ENCODE data around the gene OR4B1. TPM values are rescaled to one million over a fixed set of nuclear protein-coding genes. Genes with fewer than 3 reads are reported as not detected.
A peak's percentile ranks its signal among the peaks of the same experiment; 100 is the strongest.
"Not testable (repeated sequence)": the region's sequence is repeated elsewhere in the genome, so short reads cannot be mapped to it uniquely, and the experiment has no call there.

Gene OR4B1
- polyA plus RNA-seq (ENCODE audit: low read depth in 6 of 6): not detected

GRCh38 chr11:48216510-48216909 is at the start of gene OR4B1:
Gene OR4B1 (plus strand): TSS chr11:48216810. CDS start chr11:48216810, 0 bp downstream.
- Mint-ChIP-seq H3K27me3 (peaks cover 17 to 31% (median 25%) of the 10 kb centered on the region in 3 donors), H3K9me3 (no peaks in the 10 kb centered on the region), H3K4me1 (no peaks in the 10 kb centered on the region), H3K36me3 (no peaks in the 10 kb centered on the region), H3K27ac (no peak within 1 kb of the TSS), H3K4me3 (no peak within 1 kb of the TSS)
- DNase-seq: no peak
- no peak for ATAC-seq (ENCODE audit: low read depth in 2 of 2)

GRCh38 chr11:48167380-48167779 is 49.2 kb upstream of the OR4B1 start:
- ATAC-seq (ENCODE audit: low read depth in 2 of 2) (no peak), DNase-seq (no peak)
- H3K4me3 Mint-ChIP-seq: no peak overlapping the region
- H3K27ac Mint-ChIP-seq: peak overlapping the region in 1 of 6 donors; percentile 79
- H3K36me3 Mint-ChIP-seq: peaks cover 34 to 39% of the 10 kb centered on the region in 2 donors
- H3K9me3 Mint-ChIP-seq: no peaks in the 10 kb centered on the region
- H3K27me3 Mint-ChIP-seq: no peaks in the 10 kb centered on the region
- peaks cover 19 to 34% (median 25%) of the 10 kb centered on the region in 3 donors for H3K4me1 Mint-ChIP-seq

- Mint-ChIP-seq H3K27ac (peak overlapping the region in 3 of 6 donors; percentile 8 to 82 (median 53)), H3K9me3 (no peaks in the 10 kb centered on the region), H3K4me3 (no peak overlapping the region), H3K36me3 (peaks cover 25% of the 10 kb centered on the region in 2 donors), H3K27me3 (no peaks in the 10 kb centered on the region), H3K4me1 (peaks cover 24 to 35% (median 28%) of the 10 kb centered on the region in 3 donors)
- ATAC-seq (ENCODE audit: low read depth in 2 of 2) (no peak), DNase-seq (no peak)
These were observed 47.8 kb upstream of the OR4B1 start for GRCh38 chr11:48168815-48169214.

GRCh38 chr11:48169259-48169658 is 47.4 kb upstream of the OR4B1 start:
- H3K27me3 Mint-ChIP-seq: no peaks in the 10 kb centered on the region
- ATAC-seq (ENCODE audit: low read depth in 2 of 2) (no peak), DNase-seq (no peak)
- no peak overlapping the region for H3K4me3 Mint-ChIP-seq
- peaks cover 20% of the 10 kb centered on the region in 2 donors for H3K36me3 Mint-ChIP-seq
- peak overlapping the region in 5 of 6 donors; percentile 8 to 87 (median 42) for H3K27ac Mint-ChIP-seq
- no peaks in the 10 kb centered on the region for H3K9me3 Mint-ChIP-seq
- H3K4me1 Mint-ChIP-seq: peaks cover 24 to 35% (median 28%) of the 10 kb centered on the region in 3 donors

- no peaks in the 10 kb centered on the region for H3K9me3 Mint-ChIP-seq
- peaks cover 24 to 35% (median 28%) of the 10 kb centered on the region in 3 donors for H3K4me1 Mint-ChIP-seq
- H3K4me3 Mint-ChIP-seq: no peak overlapping the region
- H3K27me3 Mint-ChIP-seq: no peaks in the 10 kb centered on the region
- peaks cover 19 to 20% of the 10 kb centered on the region in 2 donors for H3K36me3 Mint-ChIP-seq
- ATAC-seq (ENCODE audit: low read depth in 2 of 2) (no peak), DNase-seq (no peak)
- H3K27ac Mint-ChIP-seq: peak overlapping the region in 4 of 6 donors; percentile 42 to 87 (median 73)
These were observed 46.9 kb upstream of the OR4B1 start for GRCh38 chr11:48169717-48170116.

GRCh38 chr11:48170241-48171233 is 46.1 kb upstream of the OR4B1 start:
- Mint-ChIP-seq H3K9me3 (no peaks in the 10 kb centered on the region), H3K27ac (peak overlapping the region; percentile 33 to 88 (median 81)), H3K4me1 (peaks cover 24 to 35% (median 28%) of the 10 kb centered on the region in 3 donors), H3K36me3 (peaks cover 11 to 20% of the 10 kb centered on the region in 2 donors), H3K27me3 (no peaks in the 10 kb centered on the region), H3K4me3 (peak overlapping the region in 3 of 8 donors; percentile 7 to 77 (median 42))
- no peak for DNase-seq
- ATAC-seq (ENCODE audit: low read depth in 2 of 2): peak; percentile 56 to 76

- H3K36me3 Mint-ChIP-seq: peaks cover 0 to under 1% of the 10 kb centered on the region in 2 donors
- ATAC-seq (ENCODE audit: low read depth in 2 of 2): peak in 1 of 2 donors; percentile 76
- no peak overlapping the region for H3K4me3 Mint-ChIP-seq
- H3K27ac Mint-ChIP-seq: peak overlapping the region in 1 of 6 donors; percentile 72
- H3K27me3 Mint-ChIP-seq: no peaks in the 10 kb centered on the region
- DNase-seq: peak; percentile 29
- H3K9me3 Mint-ChIP-seq: no peaks in the 10 kb centered on the region
- H3K4me1 Mint-ChIP-seq: peaks cover 24 to 35% (median 28%) of the 10 kb centered on the region in 3 donors
These were observed 43.6 kb upstream of the OR4B1 start for GRCh38 chr11:48172818-48173609.

GRCh38 chr11:48177661-48178060 is 38.9 kb upstream of the OR4B1 start:
- Mint-ChIP-seq H3K9me3 (no peaks in the 10 kb centered on the region), H3K36me3 (no peaks in the 10 kb centered on the region)

GRCh38 chr11:48180627-48181026 is 36.0 kb upstream of the OR4B1 start:
- DNase-seq (no peak), ATAC-seq (ENCODE audit: low read depth in 2 of 2) (no peak)
- Mint-ChIP-seq H3K4me3 (no peak overlapping the region), H3K9me3 (no peaks in the 10 kb centered on the region), H3K36me3 (no peaks in the 10 kb centered on the region), H3K4me1 (no peaks in the 10 kb centered on the region), H3K27me3 (no peaks in the 10 kb centered on the region), H3K27ac (no peak overlapping the region)

More at GRCh38 chr11:48177661-48178060, 38.9 kb upstream of the OR4B1 start:
- Mint-ChIP-seq H3K27me3 (no peaks in the 10 kb centered on the region), H3K27ac (no peak overlapping the region), H3K4me1 (peaks cover 3 to 6% (median 5%) of the 10 kb centered on the region in 3 donors), H3K4me3 (no peak overlapping the region)
- ATAC-seq (ENCODE audit: low read depth in 2 of 2) (no peak), DNase-seq (no peak)

- Mint-ChIP-seq H3K4me1 (no peaks in the 10 kb centered on the region), H3K27ac (peak overlapping the region in 1 of 6 donors; percentile 14)
These were observed 33.6 kb upstream of the OR4B1 start for GRCh38 chr11:48182860-48183526.

GRCh38 chr11:48184452-48184851 is 32.2 kb upstream of the OR4B1 start:
- Mint-ChIP-seq H3K4me1 (no peaks in the 10 kb centered on the region), H3K27me3 (peaks cover 0 to 11% (median 5%) of the 10 kb centered on the region in 3 donors), H3K4me3 (no peak overlapping the region), H3K27ac (no peak overlapping the region), H3K9me3 (peaks cover 0 to 6% (median 0%) of the 10 kb centered on the region in 7 donors), H3K36me3 (no peaks in the 10 kb centered on the region)
- DNase-seq (no peak), ATAC-seq (ENCODE audit: low read depth in 2 of 2) (no peak)

More at GRCh38 chr11:48182860-48183526, 33.6 kb upstream of the OR4B1 start:
- no peaks in the 10 kb centered on the region for H3K36me3 Mint-ChIP-seq
- H3K9me3 Mint-ChIP-seq: peaks cover 0 to 6% (median 0%) of the 10 kb centered on the region in 7 donors
- H3K4me3 Mint-ChIP-seq: no peak overlapping the region
- H3K27me3 Mint-ChIP-seq: no peaks in the 10 kb centered on the region
- no peak for DNase-seq
- ATAC-seq (ENCODE audit: low read depth in 2 of 2): no peak

- not testable (repeated sequence) for H3K4me1 Mint-ChIP-seq; ATAC-seq (ENCODE audit: low read depth in 2 of 2); DNase-seq; H3K27ac Mint-ChIP-seq; H3K4me3 Mint-ChIP-seq
- Mint-ChIP-seq H3K9me3 (peaks cover 5 to 28% (median 22%) of the 10 kb centered on the region in 7 donors), H3K27me3 (peaks cover 8 to 26% (median 19%) of the 10 kb centered on the region in 3 donors), H3K36me3 (peaks cover 0 to 22% of the 10 kb centered on the region in 2 donors)
These were observed 25.5 kb upstream of the OR4B1 start for GRCh38 chr11:48190906-48191654.
